Measurements from ENCODE around the gene C20orf144.
"Not testable (repeated sequence)": the region's sequence is repeated elsewhere in the genome, so short reads cannot be mapped to it uniquely, and the experiment has no call there.

The C20orf144 gene

DNA sequence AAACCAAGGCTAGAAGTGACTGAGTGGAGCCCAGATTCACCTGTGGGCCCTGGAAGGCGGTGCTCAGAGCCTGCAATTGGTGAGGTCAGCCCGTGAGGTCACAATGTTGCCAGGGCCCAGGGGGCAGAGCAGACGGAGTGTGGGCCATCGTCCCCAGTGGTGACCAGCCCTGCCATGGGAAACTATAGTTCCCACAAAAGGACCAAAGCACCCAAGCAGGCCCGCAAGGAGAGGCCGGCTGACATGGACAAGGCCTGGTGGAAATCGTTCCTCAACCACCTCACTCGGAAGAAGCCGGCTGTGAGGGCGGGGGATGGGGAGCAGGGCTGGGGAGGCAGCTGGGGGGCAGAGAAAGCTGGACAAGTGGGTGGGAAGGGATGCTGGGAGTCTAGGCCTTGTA, at the start of gene C20orf144:
Gene C20orf144 (plus strand): TSS at position 156 of the 400 bp plus-strand sequence. CDS start 19 bp downstream, at position 175.
- DNase-seq = no peak

DNA sequence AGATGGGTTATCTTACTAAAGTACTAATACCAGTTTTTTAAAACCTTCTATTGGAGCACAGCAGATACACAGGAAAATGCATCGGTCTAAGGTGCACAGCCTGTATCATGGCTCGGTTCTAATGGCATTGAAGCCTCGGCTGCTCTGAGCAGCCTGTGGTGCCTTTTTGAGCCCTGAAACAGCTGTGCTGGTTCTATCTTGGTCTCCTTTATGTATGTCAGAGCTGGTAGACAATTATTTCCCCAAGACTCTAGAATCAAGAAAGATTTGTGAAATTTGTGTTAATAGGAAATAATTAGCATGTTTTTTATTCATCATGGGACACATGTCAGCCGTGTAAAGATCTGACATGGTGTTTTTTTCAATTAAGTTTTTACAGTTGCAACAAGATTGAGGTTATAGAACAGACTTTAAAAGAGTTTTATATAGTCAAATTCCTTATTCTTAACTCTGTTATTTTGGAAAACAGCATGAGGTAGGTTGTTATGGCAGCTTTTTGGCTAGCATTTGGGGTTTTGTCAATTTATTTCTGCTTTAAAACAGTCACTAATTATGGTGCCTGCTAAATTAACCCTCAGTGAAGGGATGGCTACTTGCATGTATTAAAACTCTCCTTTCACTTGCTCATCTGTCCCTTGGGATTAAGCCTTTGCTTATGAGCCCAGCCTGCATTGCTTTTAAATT, 40.3 kb upstream of the C20orf144 start:
- DNase-seq = no peak

DNA sequence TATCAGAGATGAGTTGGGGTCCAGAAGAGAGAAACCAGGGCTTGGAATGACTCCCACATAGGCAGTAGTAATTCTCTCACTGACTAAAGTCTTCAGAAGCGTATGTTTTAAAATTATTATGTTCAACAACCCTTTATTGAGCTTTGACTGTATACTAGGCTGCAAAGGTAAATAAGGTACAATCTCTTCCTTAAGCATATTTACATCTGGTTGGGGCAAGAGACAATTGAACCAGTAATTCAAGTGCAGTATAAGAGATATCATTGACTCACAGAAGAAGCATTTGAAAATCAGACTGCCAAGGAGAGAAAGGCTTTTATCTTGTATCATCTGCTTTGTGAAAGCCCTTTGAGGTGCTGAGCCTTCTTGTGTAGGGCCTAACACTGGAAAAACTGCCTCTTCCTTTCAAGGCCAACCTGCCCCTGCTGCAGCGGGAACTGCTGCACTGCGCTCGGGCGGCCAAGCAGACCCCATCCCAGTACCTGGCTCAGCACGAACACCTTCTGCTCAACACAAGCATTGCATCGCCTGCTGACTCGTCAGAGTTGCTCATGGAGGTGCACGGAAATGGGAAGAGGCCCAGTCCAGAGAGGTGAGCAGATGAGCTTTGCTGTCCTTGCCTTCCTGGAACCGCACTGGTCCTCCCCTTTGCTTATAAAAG, 39.3 kb upstream of the C20orf144 start:
- DNase-seq = no peak

DNA sequence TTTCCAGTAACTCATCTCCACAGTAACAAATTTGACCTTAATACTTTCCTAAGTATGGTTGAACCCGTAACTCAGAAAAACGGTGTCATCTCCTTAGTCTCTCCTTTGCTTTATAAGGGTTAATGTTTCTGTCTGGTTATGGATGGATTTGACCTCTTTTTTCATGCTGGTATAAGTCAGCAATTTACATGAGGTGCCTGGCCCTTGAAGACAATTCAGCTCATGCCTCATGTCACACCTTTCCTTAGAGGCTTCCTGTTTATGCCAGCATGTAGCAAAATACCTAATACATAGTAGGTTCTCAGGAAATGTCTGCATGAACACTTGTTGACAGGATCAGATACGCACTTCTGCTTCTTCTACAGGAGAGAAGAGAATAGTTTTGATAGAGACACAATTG, 37.7 kb upstream of the C20orf144 start:
- DNase-seq = no peak

DNA sequence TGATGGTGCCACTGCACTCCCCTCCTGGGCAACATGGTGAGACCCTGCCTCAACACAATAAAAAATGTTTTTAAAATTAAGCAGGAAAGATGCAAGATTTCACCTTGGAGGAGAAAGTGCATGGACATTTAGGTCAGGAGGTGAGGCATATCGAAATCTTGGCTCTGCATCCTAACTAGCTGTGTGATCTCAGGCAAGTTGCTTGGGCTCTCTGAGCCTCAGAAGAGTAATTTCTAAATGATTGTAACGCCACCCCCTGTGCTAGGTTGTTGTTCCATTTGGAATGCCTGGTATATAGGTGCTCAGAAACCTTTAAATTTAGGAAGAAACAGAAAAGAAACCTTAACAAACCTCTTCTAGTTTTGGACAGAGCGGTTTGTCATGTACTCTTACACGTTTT, 35.9 kb upstream of the C20orf144 start:
- DNase-seq = no peak

DNA sequence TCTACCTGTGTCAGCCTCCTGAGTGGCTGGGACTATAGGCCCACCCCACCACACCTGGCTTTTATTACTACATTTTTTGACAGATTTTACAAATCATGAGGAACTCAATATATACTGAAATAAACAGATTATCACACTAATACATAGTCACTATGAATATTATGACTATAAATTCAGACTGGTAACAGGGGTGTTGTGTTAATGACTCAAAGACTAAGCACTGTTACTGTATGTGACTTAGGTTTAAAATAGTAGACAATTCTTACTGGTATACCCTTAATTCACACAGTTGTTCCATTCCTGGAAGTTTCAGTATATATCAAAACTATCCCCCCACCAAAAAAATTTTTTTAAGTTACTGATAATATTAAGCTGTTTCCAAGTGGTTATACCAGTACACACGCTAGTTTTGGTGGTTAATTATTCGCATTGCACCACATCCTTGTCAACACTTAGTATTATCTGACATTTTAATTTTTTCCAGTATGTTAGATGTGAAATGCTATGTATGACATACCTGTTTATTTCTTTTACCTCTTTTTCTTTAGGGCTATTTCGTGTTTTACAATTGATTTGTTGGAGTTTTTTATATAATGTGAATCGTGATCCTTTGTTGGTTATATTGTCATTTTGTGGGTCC, 34.4 kb upstream of the C20orf144 start:
- no peak for DNase-seq

DNA sequence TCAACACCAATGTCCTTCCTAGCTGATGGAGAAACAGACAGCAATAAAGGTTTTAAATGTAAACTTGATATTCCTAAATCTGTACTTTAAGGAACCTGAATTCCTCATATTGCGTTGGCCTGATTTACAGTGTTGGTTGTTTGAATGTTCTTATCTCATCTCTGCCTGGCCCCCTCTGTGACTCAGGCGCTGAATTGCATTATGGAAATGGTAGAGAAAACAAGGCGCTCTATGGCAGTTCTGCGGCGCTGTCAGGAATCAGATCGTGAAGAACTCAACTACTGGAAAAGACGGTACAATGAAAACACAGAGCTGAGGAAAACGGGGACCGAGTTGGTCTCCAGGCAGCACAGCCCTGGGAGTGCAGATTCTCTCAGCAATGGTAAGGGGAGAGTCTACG, 32.6 kb upstream of the C20orf144 start:
- no peak for DNase-seq

DNA sequence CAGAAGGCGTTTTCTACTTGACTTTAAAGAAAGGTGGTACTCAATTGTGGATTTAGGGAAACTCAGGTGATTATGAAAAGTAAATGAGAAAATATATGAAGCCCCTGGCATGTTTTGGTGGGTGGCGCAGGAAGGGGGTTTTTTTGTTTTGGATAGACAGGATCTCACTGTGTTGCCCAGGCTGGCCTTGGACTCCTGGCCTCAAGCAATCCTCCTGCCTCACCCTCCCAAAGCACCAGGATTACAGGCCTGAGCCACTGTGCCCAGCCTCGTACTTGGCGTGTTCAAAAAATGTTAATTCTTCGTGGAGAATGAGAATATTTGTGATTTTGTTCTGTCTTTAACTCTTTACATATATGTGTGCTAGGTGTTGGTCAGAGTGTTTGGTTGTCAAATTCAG, 32.1 kb upstream of the C20orf144 start:
- DNase-seq = no peak

DNA sequence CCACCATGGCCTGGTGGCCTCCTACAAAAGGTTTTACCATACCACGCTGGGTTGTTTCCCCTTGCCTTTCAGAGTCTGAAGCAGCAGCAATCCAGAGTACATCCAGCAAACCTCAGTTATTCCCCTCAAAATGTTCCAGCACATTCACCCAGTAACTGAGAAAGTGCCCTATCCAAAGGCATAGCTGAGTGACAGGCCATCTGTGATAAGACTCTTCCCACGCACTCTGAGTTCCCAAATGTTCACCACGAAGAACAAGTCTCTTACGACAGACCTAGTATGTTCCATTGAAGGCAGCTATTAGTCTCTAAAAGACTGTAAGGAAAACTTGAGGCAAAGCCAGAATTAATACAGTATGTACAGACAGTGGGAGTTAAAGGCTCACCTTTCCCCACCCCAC, 31.6 kb upstream of the C20orf144 start:
- no peak for DNase-seq

DNA sequence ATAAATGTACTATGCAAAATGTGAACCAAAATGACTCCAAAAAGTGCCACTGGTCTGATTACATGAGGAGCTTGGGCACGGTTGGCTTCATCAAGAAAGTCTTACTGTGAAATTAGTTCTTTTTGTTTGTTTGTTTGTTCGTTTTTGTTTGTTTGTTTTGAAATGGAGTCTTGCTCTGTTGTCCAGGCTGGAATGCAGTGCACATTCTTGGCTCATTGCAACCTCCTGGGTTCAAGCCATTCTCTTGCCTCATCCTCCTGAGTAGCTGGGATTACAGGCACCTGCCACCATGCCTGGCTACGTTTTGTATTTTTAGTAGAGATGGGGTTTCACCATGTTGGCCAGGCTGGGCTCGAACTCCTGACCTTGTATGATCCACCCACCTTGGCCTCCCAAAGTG, 30.2 kb upstream of the C20orf144 start:
- not testable (repeated sequence) for DNase-seq

DNA sequence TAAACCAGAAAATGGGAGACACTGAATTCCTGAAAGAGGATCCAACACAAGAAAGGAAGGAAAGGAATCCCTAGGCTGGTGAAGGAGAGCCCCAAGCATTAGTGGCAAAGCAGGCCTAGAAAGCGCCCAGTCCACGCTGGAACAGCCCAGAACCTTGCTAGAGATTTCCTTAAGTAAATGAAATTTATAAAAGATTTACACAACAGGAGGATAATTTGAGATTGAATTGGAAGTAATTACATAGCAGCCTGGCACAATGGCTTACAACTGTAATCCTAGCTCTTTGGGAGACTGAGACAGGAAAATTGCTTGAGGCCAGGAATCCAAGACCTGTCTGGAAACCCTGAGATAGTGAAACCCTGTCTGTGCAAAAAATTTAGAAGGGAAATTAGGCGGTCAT, 26.8 kb upstream of the C20orf144 start:
- DNase-seq = no peak

DNA sequence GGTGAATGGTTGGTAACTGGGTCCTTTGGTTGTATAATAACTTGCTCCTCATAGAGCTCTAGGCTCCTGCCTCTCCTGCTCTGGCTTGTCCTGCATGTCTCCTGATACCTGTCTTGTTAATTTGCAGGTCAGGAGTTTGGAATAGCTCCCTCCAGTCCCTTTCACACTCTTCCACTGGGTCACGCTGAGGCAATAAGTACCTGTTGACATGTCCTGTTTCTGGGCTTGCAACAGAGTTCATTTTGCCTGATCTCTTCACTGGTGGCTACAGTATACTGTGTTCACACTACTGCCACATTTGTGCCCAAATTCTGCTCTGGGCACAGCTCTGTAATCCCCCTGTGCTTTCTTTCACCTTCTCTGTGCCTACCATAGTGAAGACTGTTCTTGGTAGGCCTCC, 25.4 kb upstream of the C20orf144 start:
- no peak for DNase-seq

DNA sequence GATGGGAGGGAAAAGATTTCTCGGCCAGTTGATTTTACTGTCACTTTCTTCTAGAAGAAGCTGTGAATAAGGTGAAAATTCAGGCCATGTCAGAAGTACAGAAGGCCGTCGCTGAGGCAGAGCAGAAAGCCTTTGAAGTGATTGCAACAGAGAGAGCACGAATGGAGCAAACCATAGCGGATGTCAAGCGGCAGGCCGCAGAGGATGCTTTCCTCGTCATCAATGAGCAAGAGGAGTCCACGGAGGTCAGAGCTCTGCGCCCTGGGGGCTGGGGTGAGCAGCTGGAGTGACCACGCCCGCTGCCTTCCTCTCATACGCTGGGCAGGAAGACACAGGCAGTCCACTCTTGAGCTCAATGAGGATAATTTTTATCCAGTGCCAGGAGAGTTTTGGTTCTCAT, 21.8 kb upstream of the C20orf144 start:
- peak; percentile 51 for DNase-seq

DNA sequence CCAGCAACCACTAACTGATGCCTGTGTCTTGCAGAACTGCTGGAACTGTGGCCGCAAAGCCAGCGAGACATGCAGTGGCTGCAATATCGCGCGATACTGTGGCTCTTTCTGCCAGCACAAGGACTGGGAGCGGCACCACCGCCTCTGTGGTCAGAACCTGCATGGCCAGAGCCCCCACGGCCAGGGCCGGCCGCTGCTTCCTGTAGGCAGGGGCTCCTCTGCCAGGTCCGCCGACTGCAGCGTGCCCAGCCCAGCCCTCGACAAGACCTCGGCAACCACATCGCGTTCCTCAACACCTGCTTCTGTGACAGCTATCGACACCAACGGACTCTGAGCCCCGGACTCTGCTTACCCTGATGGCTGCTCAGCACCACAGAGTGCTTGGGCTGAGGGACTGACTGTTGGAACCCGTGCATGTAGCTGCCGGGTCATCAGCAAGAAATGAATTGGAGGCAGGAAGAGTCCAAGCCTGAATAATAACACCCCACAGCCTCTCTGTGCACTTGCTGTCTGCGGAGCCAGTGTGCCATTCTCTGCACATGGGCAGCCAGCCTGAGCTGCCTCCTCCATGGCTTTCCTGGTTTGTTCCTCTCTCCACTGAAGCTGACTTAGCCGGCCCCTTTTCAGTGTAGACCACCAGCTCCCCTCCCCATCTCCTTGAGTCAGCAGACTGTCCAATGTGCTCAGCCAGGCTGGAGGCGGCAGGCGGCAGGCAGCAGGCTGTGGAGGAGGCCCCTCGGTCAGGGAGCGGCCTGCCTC, 17.6 kb upstream of the C20orf144 start:
- no peak for DNase-seq

DNA sequence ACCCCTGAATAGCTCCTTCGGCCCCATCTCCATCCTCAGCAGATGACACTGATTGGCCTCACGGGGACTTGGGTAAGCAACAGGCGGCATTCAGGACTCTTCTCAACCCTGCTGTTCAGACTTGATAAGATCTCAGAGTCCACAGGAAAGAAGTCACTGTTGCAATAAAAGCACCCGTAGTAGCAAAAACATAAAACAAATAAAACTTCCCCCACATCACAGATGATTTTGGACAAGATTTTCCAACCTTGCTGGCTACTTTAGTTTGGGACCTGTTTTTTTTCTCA, 17.1 kb upstream of the C20orf144 start:
- no peak for DNase-seq

DNA sequence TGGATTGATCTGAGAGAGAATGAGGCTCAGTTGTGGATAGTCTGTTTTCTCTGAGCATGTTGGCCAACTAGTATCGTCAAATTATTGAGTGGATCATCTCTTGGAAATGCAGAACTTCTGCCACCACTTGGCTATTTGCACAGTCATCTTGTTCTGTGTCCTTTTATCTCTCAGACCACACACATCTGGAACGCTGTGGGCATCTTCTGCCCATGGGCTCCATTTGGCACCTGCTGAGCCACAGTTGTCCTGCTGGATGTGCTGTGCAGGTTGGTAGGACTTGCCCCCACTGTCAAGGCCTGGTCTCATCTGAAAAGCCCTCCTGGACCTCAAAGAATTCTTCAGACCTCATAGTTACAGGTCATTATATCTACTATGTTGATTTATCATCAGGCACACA, 16.7 kb upstream of the C20orf144 start:
- no peak for DNase-seq

DNA sequence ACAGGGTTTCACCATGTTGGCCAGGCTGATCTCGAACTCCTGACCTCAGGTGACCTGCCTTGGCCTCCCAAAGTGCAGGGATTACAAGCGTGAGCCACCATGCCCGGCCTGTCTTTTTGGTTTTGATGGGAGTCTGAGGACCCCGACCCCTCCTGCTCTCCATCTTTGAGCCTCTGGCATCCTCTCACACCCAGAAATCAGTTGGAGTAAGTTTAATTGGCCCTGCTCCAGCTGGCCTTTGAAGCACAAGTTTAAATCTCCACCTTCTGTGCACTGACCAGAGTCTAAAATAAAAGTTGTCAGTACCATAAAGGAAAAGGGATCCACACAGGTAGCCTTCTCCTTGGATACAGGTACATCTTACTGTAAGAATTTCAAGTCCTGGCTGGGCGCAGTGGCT, 15.9 kb upstream of the C20orf144 start:
- no peak for DNase-seq

DNA sequence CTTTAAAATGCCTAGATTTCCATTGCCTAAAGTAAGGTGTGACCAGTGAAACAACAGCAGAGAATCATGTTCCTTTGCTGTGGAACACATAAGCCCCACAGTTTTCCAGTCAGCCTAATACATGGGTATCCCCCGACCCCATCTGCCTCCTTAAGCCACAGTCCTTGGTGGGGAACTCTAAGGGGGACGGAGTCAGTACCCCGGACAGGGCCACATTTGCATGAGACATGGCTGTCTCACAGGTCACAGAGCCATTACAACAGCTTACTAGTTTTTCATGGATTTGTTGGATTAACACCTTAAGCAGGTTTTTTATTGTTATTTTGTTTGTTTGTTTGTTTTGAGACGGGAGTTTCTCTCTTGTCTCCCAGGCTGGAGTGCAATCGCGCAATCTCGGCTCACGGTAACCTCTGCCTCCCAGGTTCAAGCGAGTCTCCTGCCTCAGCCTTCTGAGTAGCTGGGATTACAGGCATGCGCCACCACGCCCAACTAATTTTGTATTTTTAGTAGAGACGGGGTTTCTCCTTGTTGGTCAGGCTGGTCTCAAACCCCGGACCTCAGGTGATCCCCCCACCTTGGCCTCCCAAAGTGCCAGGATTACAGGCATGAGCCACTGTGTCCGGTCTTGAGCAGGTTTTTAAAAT, 15.0 kb upstream of the C20orf144 start:
- not testable (repeated sequence) for DNase-seq

DNA sequence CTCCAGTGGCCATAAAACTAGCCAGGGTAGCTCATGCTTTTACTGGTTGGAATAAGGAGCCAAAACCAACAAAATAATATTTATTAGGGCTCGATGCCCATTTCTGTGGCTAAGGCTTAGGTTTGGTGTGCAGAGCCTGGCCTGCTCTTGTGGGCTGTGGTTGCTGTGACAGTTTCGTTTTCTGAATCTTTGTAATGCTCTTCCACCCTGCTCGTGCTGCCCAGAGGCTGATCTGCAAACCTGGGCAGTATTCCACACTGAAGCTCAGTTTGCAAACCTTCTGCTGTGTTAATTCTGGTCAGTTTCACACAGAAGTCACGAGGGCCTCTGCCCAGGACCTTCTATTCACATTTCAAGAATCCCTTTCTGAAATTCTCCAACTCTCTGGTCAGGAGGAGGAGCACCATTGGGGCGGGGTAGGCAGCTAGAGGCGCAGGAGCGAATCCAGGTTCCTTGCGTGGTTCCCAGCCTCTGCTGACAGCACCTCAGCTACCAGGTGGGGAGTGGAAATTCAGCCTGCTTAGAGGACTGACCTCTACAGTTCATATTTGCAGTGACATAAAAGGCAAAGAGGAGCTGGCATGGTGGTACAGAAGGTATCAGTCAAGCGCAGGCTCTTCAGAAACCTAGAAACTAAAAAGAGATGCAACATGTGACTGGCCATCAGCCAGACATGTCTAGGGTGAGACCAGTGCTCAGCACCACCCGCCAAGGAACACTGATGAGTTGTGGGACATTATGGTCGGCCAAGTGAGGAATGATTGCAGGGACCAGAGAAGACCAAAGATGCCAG, 14.3 kb upstream of the C20orf144 start:
- no peak for DNase-seq

DNA sequence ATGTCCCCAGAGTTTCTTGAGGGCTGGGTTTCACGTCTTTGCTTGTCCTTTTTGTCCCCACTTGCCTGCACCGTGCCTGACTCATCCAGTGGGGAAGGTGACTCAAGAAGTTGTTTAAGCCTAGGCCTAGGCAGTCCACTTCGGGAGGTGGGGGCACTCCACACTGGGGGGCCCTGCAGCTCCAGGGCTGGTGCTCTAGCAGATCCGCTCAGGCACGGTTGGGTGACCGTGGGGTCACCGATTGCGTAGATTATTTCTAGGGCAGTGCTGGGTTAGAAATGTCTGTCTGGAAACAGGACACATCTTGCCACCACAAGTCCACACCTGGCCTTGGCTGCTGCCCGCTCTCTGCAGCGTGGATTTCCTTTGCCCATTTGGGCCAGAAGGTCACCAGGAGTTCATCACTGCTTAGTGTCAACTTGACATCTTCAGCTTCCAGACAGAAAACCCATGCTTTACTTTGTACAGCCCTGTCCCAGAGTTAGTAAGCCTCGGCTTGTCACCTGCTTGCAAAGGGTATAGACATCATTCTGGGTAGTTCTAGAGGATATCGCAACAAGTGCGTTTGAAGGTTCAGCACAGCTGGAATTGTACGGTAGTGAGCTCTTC, 13.6 kb upstream of the C20orf144 start:
- no peak for DNase-seq

DNA sequence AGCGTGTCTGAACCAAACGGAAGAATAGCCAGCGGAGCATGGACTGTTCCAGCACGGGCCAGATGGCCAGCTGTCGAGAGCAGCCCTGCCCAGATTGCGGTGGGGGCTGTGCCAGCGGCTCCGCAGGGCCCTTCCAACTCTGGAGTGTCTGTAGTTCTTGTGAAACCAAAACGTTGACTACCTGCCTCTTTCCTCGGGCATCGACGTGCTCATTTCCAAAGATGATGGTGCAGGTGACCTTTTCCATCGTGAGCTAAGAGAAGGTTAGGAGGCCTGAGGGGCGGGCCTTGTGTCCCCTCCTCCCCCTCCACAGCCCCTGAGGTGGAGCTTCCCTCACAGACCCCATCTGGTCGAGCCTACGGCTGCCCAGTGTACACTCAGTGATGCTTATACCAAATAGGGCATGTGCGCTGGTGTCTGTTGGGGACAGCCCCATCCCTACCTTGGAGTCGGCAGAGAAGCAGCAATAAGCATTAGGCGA, 12.9 kb upstream of the C20orf144 start:
- no peak for DNase-seq
